GM23338 (cell line): ENCODE results near the gene CORO7. TPM values are rescaled to one million over a fixed set of nuclear protein-coding genes. Genes with fewer than 3 reads are reported as not detected.

Experiments used
- ATAC-seq: fragments of 200-7000 bp; cut with Tn5 transposase; 3 replicates; pipeline ENCODE4 v1.9.1; 2020
- DNase-seq: peaks from one replicate; pipeline ENCODE4 v3.0.0-alpha.2; 2015; ENCODE audit warnings: low spot score
- H2AFZ ChIP-seq: fragments of 200-600 bp; sonication (generic); 2 replicates; pipeline ENCODE4 v1.8.0; 2016; ENCODE audit warnings: antibody characterized with exemption, mild to moderate bottlenecking, moderate library complexity
- H3F3A ChIP-seq: fragments of 200-600 bp; sonication (generic); replicated peaks from 2 replicates; pipeline ENCODE4 v1.8.0; 2017; ENCODE audit warnings: antibody characterized with exemption, mixed run types, low read depth
- H3K27ac ChIP-seq: fragments of 200-600 bp; sonication (generic); 2 replicates; pipeline ENCODE4 v1.6.1; 2016; ENCODE audit warnings: low read depth
- H3K27me3 ChIP-seq: fragments of 200-600 bp; sonication (generic); 2 replicates; pipeline ENCODE4 v1.8.0; 2016; ENCODE audit warnings: mild to moderate bottlenecking, mixed run types, moderate library complexity; ENCODE audit not compliant: insufficient read depth
- H3K36me3 ChIP-seq: fragments of 200-600 bp; sonication (generic); 2 replicates; pipeline ENCODE4 v1.8.0; 2016; ENCODE audit warnings: mild to moderate bottlenecking; ENCODE audit not compliant: insufficient read depth
- H3K4me1 ChIP-seq: fragments of 200-600 bp; sonication (generic); 2 replicates; pipeline ENCODE4 v1.8.0; 2016; ENCODE audit warnings: mild to moderate bottlenecking, moderate library complexity; ENCODE audit not compliant: insufficient read depth
- H3K4me2 ChIP-seq: fragments of 200-600 bp; sonication (generic); 2 replicates; pipeline ENCODE4 v1.7.1; 2017; ENCODE audit warnings: mixed run types
- H3K4me3 ChIP-seq: fragments of 200-600 bp; sonication (generic); 2 replicates; pipeline ENCODE4 v1.6.1; 2016; ENCODE audit warnings: mixed run types
- H3K79me2 ChIP-seq: fragments of 200-600 bp; sonication (generic); replicated peaks from 2 replicates; pipeline ENCODE4 v1.8.0; 2017; ENCODE audit warnings: mild to moderate bottlenecking; ENCODE audit not compliant: insufficient read depth
- H3K9me2 ChIP-seq: fragments of 200-600 bp; sonication (generic); 2 replicates; pipeline ENCODE4 v1.8.0; 2017; ENCODE audit not compliant: insufficient read depth
- H4K20me1 ChIP-seq: fragments of 200-600 bp; sonication (generic); replicated peaks from 2 replicates; pipeline ENCODE4 v1.8.0; 2017; ENCODE audit warnings: mild to moderate bottlenecking; ENCODE audit not compliant: insufficient read depth
- H3K27ac Mint-ChIP-seq: 2 replicates; pipeline ENCODE4 v1.8.0; 2020; ENCODE audit warnings: inconsistent platforms, mild to moderate bottlenecking, moderate library complexity, mixed read lengths
- H3K27me3 Mint-ChIP-seq: 3 replicates; pipeline ENCODE4 v1.8.0; 2022; ENCODE audit warnings: low read depth, mild to moderate bottlenecking, moderate library complexity, mixed read lengths, inconsistent platforms; ENCODE audit not compliant: insufficient read depth, poor library complexity
- H3K36me3 Mint-ChIP-seq: 3 replicates; pipeline ENCODE4 v1.8.0; 2021; ENCODE audit warnings: low read depth, mild to moderate bottlenecking, inconsistent platforms, moderate library complexity, mixed read lengths
- H3K4me1 Mint-ChIP-seq: 3 replicates; pipeline ENCODE4 v1.8.0; 2020; ENCODE audit warnings: mild to moderate bottlenecking, inconsistent platforms, mixed read lengths
- H3K4me3 Mint-ChIP-seq: 3 replicates; pipeline ENCODE4 v1.8.0; 2021; ENCODE audit warnings: moderate library complexity, mild to moderate bottlenecking, inconsistent platforms, mixed read lengths
- H3K9me3 Mint-ChIP-seq: 3 replicates; pipeline ENCODE4 v1.8.0; 2020; ENCODE audit warnings: moderate library complexity, mild to moderate bottlenecking, inconsistent platforms, mixed read lengths
- CREB1 ChIP-seq: fragments of 250-450 bp; sonication (Bioruptor Pico); IDR thresholded peaks from 2 replicates; pipeline ENCODE4 v1.5.0; 2020; ENCODE audit warnings: low read depth, mild to moderate bottlenecking, moderate library complexity
- EZH2 ChIP-seq: fragments of 200-600 bp; sonication (generic); IDR thresholded peaks from one replicate; pipeline ENCODE4 v1.8.0; 2017; ENCODE audit warnings: antibody characterized with exemption, mild to moderate bottlenecking, low read depth; ENCODE audit not compliant: unreplicated experiment
- EZH2phosphoT487 ChIP-seq: fragments of 200-600 bp; sonication (generic); IDR thresholded peaks from one replicate; pipeline ENCODE4 v1.8.1; 2018; ENCODE audit warnings: antibody characterized with exemption; ENCODE audit not compliant: unreplicated experiment
- JUNB ChIP-seq: IDR thresholded peaks from one replicate; pipeline ENCODE4 v1.6.1; 2016; ENCODE audit warnings: antibody characterized with exemption; ENCODE audit not compliant: unreplicated experiment
- NANOG ChIP-seq: IDR thresholded peaks from 2 replicates; pipeline ENCODE4 v1.6.1; 2016; ENCODE audit warnings: antibody characterized with exemption, borderline replicate concordance
- POLR2AphosphoS5 ChIP-seq: IDR thresholded peaks from 2 replicates; pipeline ENCODE4 v1.6.1; 2016; ENCODE audit warnings: antibody characterized with exemption, low read depth
- REST ChIP-seq: IDR thresholded peaks from one replicate; pipeline ENCODE4 v1.6.1; 2018; ENCODE audit warnings: antibody characterized with exemption; ENCODE audit not compliant: unreplicated experiment
- STAT1 ChIP-seq: IDR thresholded peaks from one replicate; pipeline ENCODE4 v1.6.1; 2016; ENCODE audit warnings: antibody characterized with exemption; ENCODE audit not compliant: unreplicated experiment
- ZNF114 ChIP-seq: fragments of 250-450 bp; sonication (Bioruptor Pico); IDR thresholded peaks from 2 replicates; pipeline ENCODE4 v1.5.0; 2020; ENCODE audit warnings: mild to moderate bottlenecking, moderate library complexity
- ZNF331 ChIP-seq: fragments of 250-450 bp; sonication (Bioruptor Pico); IDR thresholded peaks from 2 replicates; pipeline ENCODE4 v1.5.0; 2020; ENCODE audit warnings: low read depth, mild to moderate bottlenecking, moderate library complexity
- ZNF462 ChIP-seq: fragments of 250-450 bp; sonication (Bioruptor Pico); IDR thresholded peaks from 2 replicates; pipeline ENCODE4 v1.5.0; 2020; ENCODE audit warnings: mild to moderate bottlenecking, moderate library complexity
- polyA plus RNA-seq: library from polyadenylated mRNA; unstranded; fragments of >200 nt; fragmentation: Nextera tagmentation; extraction: Ambion mirVana; gene quantifications from 2 replicates; pipeline ENCODE4 v1.2.1, GENCODE V29; 2016
- total RNA-seq: library from RNA; depleted of rRNA; stranded (reverse); fragments of >200 nt; shearing (Covaris generic); gene quantifications from 2 replicates; pipeline ENCODE4 v1.2.3, GENCODE V29; 2014
- TF ChIP-seq, protein P1 (sequence below), 2 experiments: fragments of 200-600 bp in 1 of 2; sonication (generic) in 1 of 2; conservative IDR thresholded peaks; 2 replicates each; pipeline versions ENCODE4 v1.5.1 to v1.6.1; 2016 to 2017; ENCODE audit warnings: antibody characterized with exemption in 2 of 2, low read depth in 2 of 2, mild to moderate bottlenecking in 2 of 2, moderate library complexity in 1 of 2
- TF ChIP-seq, protein P2 (sequence below): IDR thresholded peaks from 2 replicates; pipeline ENCODE4 v1.6.1; 2016; ENCODE audit warnings: antibody characterized with exemption

The CORO7 gene
- total and polyA plus RNA-seq, 2 experiments from 2014 or later, result 14.2 to 46.4 TPM

GRCh38 chr16:4341250-4341649, 75.1 kb downstream of the CORO7 start:
- TF ChIP-seq STAT1 (no peak), EZH2phosphoT487 (no peak), JUNB (no peak), CREB1 (CRISPR knock-in tag) (no peak), ZNF331 (CRISPR knock-in tag) (no peak), ZNF462 (CRISPR knock-in tag) (no peak), ZNF114 (no peak), POLR2AphosphoS5 (no peak), REST (no peak), EZH2 (no peak), NANOG (no peak)
- TF ChIP-seq, protein P1, sequence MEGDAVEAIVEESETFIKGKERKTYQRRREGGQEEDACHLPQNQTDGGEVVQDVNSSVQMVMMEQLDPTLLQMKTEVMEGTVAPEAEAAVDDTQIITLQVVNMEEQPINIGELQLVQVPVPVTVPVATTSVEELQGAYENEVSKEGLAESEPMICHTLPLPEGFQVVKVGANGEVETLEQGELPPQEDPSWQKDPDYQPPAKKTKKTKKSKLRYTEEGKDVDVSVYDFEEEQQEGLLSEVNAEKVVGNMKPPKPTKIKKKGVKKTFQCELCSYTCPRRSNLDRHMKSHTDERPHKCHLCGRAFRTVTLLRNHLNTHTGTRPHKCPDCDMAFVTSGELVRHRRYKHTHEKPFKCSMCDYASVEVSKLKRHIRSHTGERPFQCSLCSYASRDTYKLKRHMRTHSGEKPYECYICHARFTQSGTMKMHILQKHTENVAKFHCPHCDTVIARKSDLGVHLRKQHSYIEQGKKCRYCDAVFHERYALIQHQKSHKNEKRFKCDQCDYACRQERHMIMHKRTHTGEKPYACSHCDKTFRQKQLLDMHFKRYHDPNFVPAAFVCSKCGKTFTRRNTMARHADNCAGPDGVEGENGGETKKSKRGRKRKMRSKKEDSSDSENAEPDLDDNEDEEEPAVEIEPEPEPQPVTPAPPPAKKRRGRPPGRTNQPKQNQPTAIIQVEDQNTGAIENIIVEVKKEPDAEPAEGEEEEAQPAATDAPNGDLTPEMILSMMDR (conservative IDR thresholded peaks at IDR 0.05; ENCODE audit: low read depth in 2 of 2), result no peak
- TF ChIP-seq, protein P2, sequence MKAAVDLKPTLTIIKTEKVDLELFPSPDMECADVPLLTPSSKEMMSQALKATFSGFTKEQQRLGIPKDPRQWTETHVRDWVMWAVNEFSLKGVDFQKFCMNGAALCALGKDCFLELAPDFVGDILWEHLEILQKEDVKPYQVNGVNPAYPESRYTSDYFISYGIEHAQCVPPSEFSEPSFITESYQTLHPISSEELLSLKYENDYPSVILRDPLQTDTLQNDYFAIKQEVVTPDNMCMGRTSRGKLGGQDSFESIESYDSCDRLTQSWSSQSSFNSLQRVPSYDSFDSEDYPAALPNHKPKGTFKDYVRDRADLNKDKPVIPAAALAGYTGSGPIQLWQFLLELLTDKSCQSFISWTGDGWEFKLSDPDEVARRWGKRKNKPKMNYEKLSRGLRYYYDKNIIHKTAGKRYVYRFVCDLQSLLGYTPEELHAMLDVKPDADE, result no peak
- H3K36me3 ChIP-seq, result no peaks in the 10 kb centered on the region; the same call in 1 of the 2 replicates
- Mint-ChIP-seq H3K4me3 (no peak overlapping the region), H3K9me3 (peaks cover 18% of the 10 kb centered on the region), H3K27ac (no peak overlapping the region), H3K4me1 (peaks cover 2% of the 10 kb centered on the region; the same call in 1 of the 3 replicates), H3K27me3 (peaks cover 40% of the 10 kb centered on the region), H3K36me3 (peaks cover 33% of the 10 kb centered on the region)
- DNase-seq (no peak), ATAC-seq (no peak)
- no peak overlapping the region for H3K27ac ChIP-seq
- H3K27me3 ChIP-seq, result no peaks in the 10 kb centered on the region
- no peaks in the 10 kb centered on the region for H3K9me2 ChIP-seq
- no peak overlapping the region for H3K4me2 ChIP-seq
- peaks cover 30% of the 10 kb centered on the region for H3F3A ChIP-seq
- H3K4me3 ChIP-seq, result no peak overlapping the region
- peaks cover 31% of the 10 kb centered on the region for H4K20me1 ChIP-seq
- H3K79me2 ChIP-seq, result peaks cover 38% of the 10 kb centered on the region
- no peaks in the 10 kb centered on the region for H3K4me1 ChIP-seq
- H2AFZ ChIP-seq, result no peak overlapping the region
